Stomach (tissue), 19 donors: ENCODE results near the gene LRP1. TPM values are rescaled to one million over a fixed set of nuclear protein-coding genes. Genes with fewer than 3 reads are reported as not detected.

ENCODE experiments used
- DNase-seq, 2 donors: peaks; one replicate each; pipeline versions ENCODE4 v3.0.0 to v3.0.0-alpha.2; 2013 to 2019
- H3K27ac ChIP-seq, 5 donors: fragments of 200-600 bp in 4 of 5; sonication (generic) in 4 of 5; one replicate each; pipeline ENCODE4 v1.5.1; 2013 to 2019; ENCODE audit warnings: mild to moderate bottlenecking in 1 of 5, moderate library complexity in 1 of 5
- H3K27me3 ChIP-seq, 3 donors: fragments of 200-600 bp; sonication (generic); one replicate each; pipeline ENCODE4 v1.5.1; 2017 to 2019; ENCODE audit warnings: mixed run types in 1 of 3
- H3K36me3 ChIP-seq, 4 donors: fragments of 200-600 bp; sonication (generic); 1 replicate in 3 of 4; 2 replicates in 1 of 4; pipeline ENCODE4 v1.5.1; 2016 to 2019
- H3K4me1 ChIP-seq, 4 donors: fragments of 200-600 bp; sonication (generic); one replicate each; pipeline ENCODE4 v1.5.1; 2016 to 2019
- H3K4me3 ChIP-seq, 4 donors: fragments of 200-600 bp; sonication (generic) in 3 of 4; one replicate each; pipeline ENCODE4 v1.5.1; 2016 to 2019; ENCODE audit warnings: mild to moderate bottlenecking in 1 of 4
- H3K9me3 ChIP-seq, 4 donors: fragments of 200-600 bp; sonication (generic); one replicate each; pipeline ENCODE4 v1.5.1; 2016 to 2019
- CTCF ChIP-seq, 7 experiments: fragments of 450-650 bp in 4 of 7; fragments of 200-600 bp in 3 of 7; sonication (generic) in 3 of 7; IDR thresholded peaks; one replicate each; pipeline ENCODE4 v1.5.1; 2016 to 2019; ENCODE audit warnings: antibody characterized with exemption in 7 of 7, control low read depth in 2 of 7, mild to moderate bottlenecking in 1 of 7
- EP300 ChIP-seq: sonication (generic); formaldehyde crosslinking; IDR thresholded peaks from one replicate; pipeline ENCODE4 v1.6.1; 2017; ENCODE audit warnings: antibody characterized with exemption
- POLR2A ChIP-seq, 4 donors: fragments of 450-650 bp; IDR thresholded peaks; one replicate each; pipeline ENCODE4 v1.6.1; 2016; ENCODE audit warnings: antibody characterized with exemption in 4 of 4, control low read depth in 2 of 4, mild to moderate bottlenecking in 1 of 4, moderate library complexity in 1 of 4
- POLR2AphosphoS5 ChIP-seq, 3 donors: sonication (generic); formaldehyde crosslinking; IDR thresholded peaks; one replicate each; pipeline ENCODE4 v1.6.1; 2016; ENCODE audit warnings: antibody characterized with exemption in 3 of 3
- WGBS, 5 donors: extraction: QIAGEN DNeasy Blood & Tissue Kit in 3 of 5; methylation state at CpG; one replicate each; pipeline versions ENCODE4 v1.1.5 to v1.1.7; 2013 to 2018; 5-methylcytosine and 5-hydroxymethylcytosine counted together
- intact Hi-C: fragments of 100-400 bp; cut with DNase I; formaldehyde crosslinking; loops from one replicate; pipeline ENCODE4 v1.15.1; 2023; ENCODE audit warnings: low total_unique reads
- long read RNA-seq, 10 donors: transcript quantifications; one replicate each; lab custom pipeline, GENCODE V29; 2026
- polyA plus RNA-seq, 3 donors: library from polyadenylated mRNA; stranded (reverse); fragments of 200-250 nt; gene quantifications; one replicate each; pipeline ENCODE4 v1.2.3, GENCODE V29; 2013
- total RNA-seq, 5 donors: library from RNA; depleted of rRNA; stranded (reverse); fragments of >200 nt; gene quantifications; one replicate each; pipeline versions ENCODE4 v1.1.0 to v1.2.3, GENCODE V29; 2014 to 2016
- donor health status: healthy with polysubstance abuse.
- donor health status: Bipolar disorder and iron deficiency.
- donor health status: healthy.

The LRP1 gene
- total RNA-seq = 100 to 1,000 TPM in 4 of 5 donors, 10 to 100 TPM in 1; 97.8 to 510 (median 129) TPM
- 10 to 100 TPM; 13.5 to 25.9 (median 13.6) TPM for polyA plus RNA-seq
- long read RNA-seq, donor 1 = 0 reads
- long read RNA-seq, donor 2 = 0 reads
- long read RNA-seq, donor 3 = 0 reads
- long read RNA-seq, donor 4 = 0 reads
- long read RNA-seq, donor 5, partial matches to known transcripts = 0 of 1 reads
- long read RNA-seq, donor 5, other reads (novel, unspliced or antisense) = 0 of 1 reads
- long read RNA-seq, donor 6, partial matches to known transcripts = 27 of 27 reads
- long read RNA-seq, donor 6, other reads (novel, unspliced or antisense) = 0 of 27 reads
- long read RNA-seq, donor 7, partial matches to known transcripts = 27 of 27 reads
- long read RNA-seq, donor 7, other reads (novel, unspliced or antisense) = 0 of 27 reads
- long read RNA-seq, donor 8 = 0 reads
- long read RNA-seq, donor 9, partial matches to known transcripts = 19 of 20 reads
- long read RNA-seq, donor 9, other reads (novel, unspliced or antisense) = 0 of 20 reads
- long read RNA-seq, donor 10, partial matches to known transcripts = 14 of 14 reads
- long read RNA-seq, donor 10, other reads (novel, unspliced or antisense) = 0 of 14 reads

DNA sequence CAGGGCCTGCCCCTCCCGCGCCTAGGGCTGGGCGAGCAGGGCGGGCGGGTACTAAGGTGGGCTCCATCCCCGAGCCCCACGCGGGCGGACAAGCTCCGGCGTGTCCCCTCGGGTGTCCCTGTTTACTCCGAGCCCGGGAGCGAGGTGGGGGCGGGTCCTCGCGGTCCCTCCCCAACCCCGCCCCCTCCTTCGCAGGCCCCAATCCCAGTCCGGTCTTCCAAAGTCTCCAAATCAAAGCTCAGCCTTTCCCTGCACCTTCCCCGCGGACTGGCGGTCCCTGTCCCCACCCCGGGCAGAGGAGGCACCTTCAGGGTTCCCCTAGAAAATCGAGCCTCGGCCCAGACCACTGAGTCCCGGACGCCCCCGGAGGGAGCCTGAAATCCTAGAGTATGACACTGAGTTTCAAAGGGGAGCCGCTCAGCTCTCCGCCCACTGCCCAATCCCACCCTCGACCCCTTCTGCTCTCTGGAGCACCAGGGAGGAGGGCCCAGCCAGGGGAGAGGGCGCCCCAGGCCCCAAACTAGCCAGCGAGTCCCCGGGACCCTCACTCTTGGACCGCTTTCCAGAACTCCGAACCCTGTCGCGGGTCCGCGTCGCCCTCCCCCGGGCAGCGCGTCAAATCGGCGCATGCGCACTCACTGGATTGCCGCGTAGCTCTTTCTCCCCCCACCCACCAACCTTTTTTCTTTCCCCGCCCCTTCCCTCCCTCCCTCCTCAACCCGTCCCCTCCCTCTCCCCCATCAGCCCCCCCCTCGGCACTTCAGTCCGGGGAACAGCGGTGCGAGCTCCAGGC, at the start of gene LRP1:
LRP1 (plus strand) TSS at position 758 of the 793 bp plus-strand sequence. CDS start 482 bp downstream, outside the sequence.
- WGBS, 5 donors = 0 to 1% (median 1%) methylated on average over 48 to 57 of the region's 57 CpGs
- Histone ChIP-seq H3K27me3 (peaks cover 0 to 13% (median 0%) of the 10 kb centered on the region in 3 donors), H3K9me3 (no peaks in the 10 kb centered on the region), H3K36me3 (no peaks in the 10 kb centered on the region), H3K27ac (peak within 1 kb of the TSS; percentile 94 to 98 (median 96)), H3K4me3 (peak within 1 kb of the TSS; percentile 66 to 80 (median 69)), H3K4me1 (peaks cover 21 to 53% (median 42%) of the 10 kb centered on the region in 4 donors)
- peak; percentile 83 to 95 for DNase-seq
- no peak for TF ChIP-seq EP300
- peak; percentile 58 to 68 (median 67) for TF ChIP-seq POLR2AphosphoS5 (IDR thresholded peaks at IDR 0.05)
- TF ChIP-seq CTCF (IDR thresholded peaks at IDR 0.05) = no peak
- no peak for TF ChIP-seq POLR2A (IDR thresholded peaks at IDR 0.05)
- intact Hi-C loops = no loop called here

- 0 to 1% (median 0%) methylated on average over 20 to 39 of the region's 39 CpGs for WGBS, 5 donors
- Histone ChIP-seq H3K9me3 (no peaks in the 10 kb centered on the region), H3K27ac (peak within 1 kb of the TSS; percentile 34 to 87 (median 85)), H3K4me1 (peaks cover 12 to 31% (median 19%) of the 10 kb centered on the region in 4 donors), H3K27me3 (no peaks in the 10 kb centered on the region), H3K4me3 (peak within 1 kb of the TSS; percentile 55 to 95 (median 77)), H3K36me3 (no peaks in the 10 kb centered on the region)
- DNase-seq = peak; percentile 96 to 100
- intact Hi-C loops = no loop called here
- TF ChIP-seq CTCF (IDR thresholded peaks at IDR 0.05) (no peak), POLR2AphosphoS5 (IDR thresholded peaks at IDR 0.05) (peak in 2 of 3 donors; percentile 2 to 90), POLR2A (IDR thresholded peaks at IDR 0.05) (no peak)
Observed at GRCh38 chr12:57078519-57079404, 49.5 kb upstream of the LRP1 start, which contains the start of gene NEMP1. TSS of gene NEMP1 (minus strand) at chr12:57078791. CDS start at chr12:57078745, 46 bp downstream.

GRCh38 chr12:57079821-57080220, 48.5 kb upstream of the LRP1 start:
- intact Hi-C loops = no loop called here
- Histone ChIP-seq H3K4me1 (peaks cover 12 to 30% (median 19%) of the 10 kb centered on the region in 4 donors), H3K4me3 (no peak overlapping the region), H3K27me3 (no peaks in the 10 kb centered on the region), H3K9me3 (no peaks in the 10 kb centered on the region), H3K27ac (peak overlapping the region; percentile 42 to 87 (median 84)), H3K36me3 (no peaks in the 10 kb centered on the region)
- TF ChIP-seq EP300 (no peak), CTCF (IDR thresholded peaks at IDR 0.05) (no peak), POLR2A (IDR thresholded peaks at IDR 0.05) (no peak), POLR2AphosphoS5 (IDR thresholded peaks at IDR 0.05) (no peak)
- DNase-seq = no peak
- 75 to 100% (median 80%) methylated on average over 1 of the region's 1 CpG for WGBS, 5 donors
